HL-60 (cell line): ENCODE data around the gene DLK1.

Experiments
- DNase-seq, 2 experiments: peaks; one replicate each; pipeline ENCODE4 v3.0.0-alpha.2; 2010 to 2020; ENCODE audit warnings: low read depth in 1 of 2, low spot score in 1 of 2
- H3K27ac ChIP-seq: fragments of 250-450 bp; sonication (Bioruptor Pico); replicated peaks from 2 replicates; pipeline ENCODE4 v1.5.1; 2020; ENCODE audit warnings: mild to moderate bottlenecking, moderate library complexity
- H3K27me3 ChIP-seq: fragments of 250-450 bp; sonication (Bioruptor Pico); 2 replicates; pipeline ENCODE4 v1.5.1; 2021; ENCODE audit warnings: mild to moderate bottlenecking, moderate library complexity; ENCODE audit not compliant: insufficient read depth, poor library complexity, severe bottlenecking
- H3K4me3 ChIP-seq: replicated peaks from 2 replicates; pipeline ENCODE4 v1.5.1; 2011; ENCODE audit warnings: mild to moderate bottlenecking, control low read depth, low read length; ENCODE audit not compliant: insufficient read depth
- CTCF ChIP-seq: IDR thresholded peaks from one replicate; pipeline ENCODE4 v1.5.1; 2011; ENCODE audit warnings: low read length, control low read depth, inconsistent platforms; ENCODE audit not compliant: insufficient read depth
- GABPA ChIP-seq: IDR thresholded peaks from 2 replicates; pipeline ENCODE4 v1.6.1; 2012; ENCODE audit warnings: low read depth
- POLR2AphosphoS5 ChIP-seq: IDR thresholded peaks from 2 replicates; pipeline ENCODE4 v1.6.1; 2012; ENCODE audit warnings: low read depth
- SPI1 ChIP-seq: IDR thresholded peaks from 2 replicates; pipeline ENCODE4 v1.6.1; 2012; ENCODE audit warnings: low read depth, mild to moderate bottlenecking, borderline replicate concordance
- TF ChIP-seq, protein P1 (sequence below): IDR thresholded peaks from 2 replicates; pipeline ENCODE4 v1.6.1; 2012; ENCODE audit warnings: low read depth; ENCODE audit not compliant: insufficient replicate concordance

DLK1 gene

GRCh38 chr14:100777818-100778525, 51.3 kb downstream of the DLK1 start:
- TF ChIP-seq, protein P1, sequence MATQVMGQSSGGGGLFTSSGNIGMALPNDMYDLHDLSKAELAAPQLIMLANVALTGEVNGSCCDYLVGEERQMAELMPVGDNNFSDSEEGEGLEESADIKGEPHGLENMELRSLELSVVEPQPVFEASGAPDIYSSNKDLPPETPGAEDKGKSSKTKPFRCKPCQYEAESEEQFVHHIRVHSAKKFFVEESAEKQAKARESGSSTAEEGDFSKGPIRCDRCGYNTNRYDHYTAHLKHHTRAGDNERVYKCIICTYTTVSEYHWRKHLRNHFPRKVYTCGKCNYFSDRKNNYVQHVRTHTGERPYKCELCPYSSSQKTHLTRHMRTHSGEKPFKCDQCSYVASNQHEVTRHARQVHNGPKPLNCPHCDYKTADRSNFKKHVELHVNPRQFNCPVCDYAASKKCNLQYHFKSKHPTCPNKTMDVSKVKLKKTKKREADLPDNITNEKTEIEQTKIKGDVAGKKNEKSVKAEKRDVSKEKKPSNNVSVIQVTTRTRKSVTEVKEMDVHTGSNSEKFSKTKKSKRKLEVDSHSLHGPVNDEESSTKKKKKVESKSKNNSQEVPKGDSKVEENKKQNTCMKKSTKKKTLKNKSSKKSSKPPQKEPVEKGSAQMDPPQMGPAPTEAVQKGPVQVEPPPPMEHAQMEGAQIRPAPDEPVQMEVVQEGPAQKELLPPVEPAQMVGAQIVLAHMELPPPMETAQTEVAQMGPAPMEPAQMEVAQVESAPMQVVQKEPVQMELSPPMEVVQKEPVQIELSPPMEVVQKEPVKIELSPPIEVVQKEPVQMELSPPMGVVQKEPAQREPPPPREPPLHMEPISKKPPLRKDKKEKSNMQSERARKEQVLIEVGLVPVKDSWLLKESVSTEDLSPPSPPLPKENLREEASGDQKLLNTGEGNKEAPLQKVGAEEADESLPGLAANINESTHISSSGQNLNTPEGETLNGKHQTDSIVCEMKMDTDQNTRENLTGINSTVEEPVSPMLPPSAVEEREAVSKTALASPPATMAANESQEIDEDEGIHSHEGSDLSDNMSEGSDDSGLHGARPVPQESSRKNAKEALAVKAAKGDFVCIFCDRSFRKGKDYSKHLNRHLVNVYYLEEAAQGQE: no peak
- TF ChIP-seq POLR2AphosphoS5 (no peak), GABPA (no peak)
- H3K27ac ChIP-seq: no peak overlapping the region
- H3K27me3 ChIP-seq: no peaks in the 10 kb centered on the region
- H3K4me3 ChIP-seq: no peak overlapping the region
- no peak for DNase-seq

DNA sequence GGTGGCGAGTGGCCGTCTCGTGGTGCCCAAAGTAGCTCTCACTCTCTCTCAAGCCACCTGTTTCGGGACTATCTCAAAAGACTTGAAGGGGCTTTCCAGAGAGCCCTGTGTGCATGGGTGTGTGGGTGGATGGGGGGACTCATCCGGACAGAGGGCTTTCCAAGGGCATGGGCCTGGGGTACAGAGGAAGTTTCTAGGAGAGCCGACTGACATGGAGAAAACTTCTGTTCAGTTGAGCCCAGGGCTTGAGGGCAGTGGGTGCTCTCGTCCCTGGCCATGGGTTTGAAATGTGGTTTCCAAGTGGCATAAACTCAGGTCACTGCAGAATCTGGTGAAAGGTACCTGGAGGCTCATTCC, 51.8 kb downstream of the DLK1 start:
- TF ChIP-seq, protein P1: no peak
- TF ChIP-seq SPI1 (no peak), POLR2AphosphoS5 (no peak), CTCF (no peak), GABPA (no peak)
- no peak overlapping the region for H3K27ac ChIP-seq
- no peak for DNase-seq
- H3K27me3 ChIP-seq: no peaks in the 10 kb centered on the region
- H3K4me3 ChIP-seq: no peak overlapping the region

- Histone ChIP-seq H3K27me3 (no peaks in the 10 kb centered on the region), H3K27ac (no peak overlapping the region), H3K4me3 (no peak overlapping the region)
- DNase-seq: no peak
- TF ChIP-seq GABPA: no peak
- TF ChIP-seq, protein P1: no peak
Observed at GRCh38 chr14:100778951-100779690, 52.4 kb downstream of the DLK1 start.

DNA sequence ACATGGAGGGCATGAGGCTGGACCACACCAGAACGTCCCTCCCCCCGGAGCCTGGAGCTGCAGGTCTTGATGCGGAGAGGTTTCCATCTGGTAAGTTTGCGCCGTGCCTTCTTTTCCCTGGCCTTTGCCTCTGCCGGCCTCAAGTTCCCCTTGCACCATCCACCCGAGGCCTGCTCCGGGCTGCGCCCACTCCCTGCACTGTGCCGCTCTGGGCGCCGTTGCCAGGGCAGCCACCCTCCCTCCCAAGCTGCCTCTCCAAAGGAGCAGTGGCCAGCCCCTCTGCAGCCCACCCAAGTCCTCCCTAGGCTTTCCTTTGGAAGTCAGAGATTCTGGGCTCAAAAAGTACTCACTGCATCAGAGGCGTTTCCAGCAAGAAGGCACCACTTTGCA, 53.0 kb downstream of the DLK1 start:
- TF ChIP-seq CTCF: no peak
- no peak for TF ChIP-seq POLR2AphosphoS5
- TF ChIP-seq, protein P1: no peak
- no peak for TF ChIP-seq SPI1
- no peak for TF ChIP-seq GABPA
- H3K27ac ChIP-seq: no peak overlapping the region
- DNase-seq: no peak

More for the DNA sequence above, 53.0 kb downstream of the DLK1 start:
- Histone ChIP-seq H3K27me3 (no peaks in the 10 kb centered on the region), H3K4me3 (no peak overlapping the region)
